ENCODE results near the gene GHDC. TPM values are rescaled to one million over a fixed set of nuclear protein-coding genes. Genes with fewer than 3 reads are reported as not detected.

The GHDC gene
- total and polyA plus RNA-seq, 2 experiments from 2014 or later = 7.4 to 13.5 TPM

- H3K4me3 ChIP-seq = no peak overlapping the region
- no peak for TF ChIP-seq CTCF (IDR thresholded peaks at IDR 0.05; ENCODE audit: low read depth, low read length)
- DNase-seq (ENCODE audit: low read depth in 1 of 2, low spot score in 1 of 2) = no peak
Measured at GRCh38 chr17:42192189-42193126, 1.8 kb downstream of the GHDC start.

GRCh38 chr17:42191275-42191608 lies 3.1 kb downstream of the GHDC start:
- Histone ChIP-seq H3K9me3 (ENCODE audit: low read depth) (no peaks in the 10 kb centered on the region), H3K27me3 (no peaks in the 10 kb centered on the region), H3K4me3 (no peak overlapping the region), H3K27ac (no peak overlapping the region), H3K36me3 (no peaks in the 10 kb centered on the region), H3K4me1 (ENCODE audit: low read depth) (no peaks in the 10 kb centered on the region)
- DNase-seq (ENCODE audit: low read depth in 1 of 2, low spot score in 1 of 2) = no peak
- no peak for TF ChIP-seq CTCF (IDR thresholded peaks at IDR 0.05; ENCODE audit: low read depth, low read length)

More at GRCh38 chr17:42192189-42193126, 1.8 kb downstream of the GHDC start:
- Histone ChIP-seq H3K9me3 (ENCODE audit: low read depth) (no peaks in the 10 kb centered on the region), H3K36me3 (no peaks in the 10 kb centered on the region), H3K27me3 (no peaks in the 10 kb centered on the region), H3K27ac (no peak overlapping the region), H3K4me1 (ENCODE audit: low read depth) (no peaks in the 10 kb centered on the region)

- no peak overlapping the region for H3K4me3 ChIP-seq
- TF ChIP-seq CTCF (IDR thresholded peaks at IDR 0.05; ENCODE audit: low read depth, low read length) = no peak
- H3K9me3 ChIP-seq (ENCODE audit: low read depth) = no peaks in the 10 kb centered on the region
- H3K27me3 ChIP-seq = no peaks in the 10 kb centered on the region
- DNase-seq (ENCODE audit: low read depth in 1 of 2, low spot score in 1 of 2) = no peak
- H3K27ac ChIP-seq = no peak overlapping the region
- peaks cover 4% of the 10 kb centered on the region for H3K4me1 ChIP-seq (ENCODE audit: low read depth)
- no peaks in the 10 kb centered on the region for H3K36me3 ChIP-seq
Measured at GRCh38 chr17:42190491-42191274, 3.6 kb downstream of the GHDC start.

GRCh38 chr17:42189651-42189965 lies 4.7 kb downstream of the GHDC start:
- Histone ChIP-seq H3K9me3 (ENCODE audit: low read depth) (no peaks in the 10 kb centered on the region), H3K4me3 (no peak overlapping the region), H3K27me3 (no peaks in the 10 kb centered on the region), H3K4me1 (ENCODE audit: low read depth) (peaks cover 9% of the 10 kb centered on the region), H3K27ac (no peak overlapping the region), H3K36me3 (no peaks in the 10 kb centered on the region)
- DNase-seq (ENCODE audit: low read depth in 1 of 2, low spot score in 1 of 2) = no peak
- no peak for TF ChIP-seq CTCF (IDR thresholded peaks at IDR 0.05; ENCODE audit: low read depth, low read length)

GRCh38 chr17:42188749-42189650 lies 5.3 kb downstream of the GHDC start:
- no peak for DNase-seq (ENCODE audit: low read depth in 1 of 2, low spot score in 1 of 2)
- no peak overlapping the region for H3K4me3 ChIP-seq
- H3K4me1 ChIP-seq (ENCODE audit: low read depth) = peaks cover 9% of the 10 kb centered on the region
- H3K27me3 ChIP-seq = no peaks in the 10 kb centered on the region
- no peak for TF ChIP-seq CTCF (IDR thresholded peaks at IDR 0.05; ENCODE audit: low read depth, low read length)
- H3K27ac ChIP-seq = no peak overlapping the region
- no peaks in the 10 kb centered on the region for H3K9me3 ChIP-seq (ENCODE audit: low read depth)
- no peaks in the 10 kb centered on the region for H3K36me3 ChIP-seq
